GM21423 (cell line): ENCODE results near the gene TRMT61A.
"Not testable (repeated sequence)": the region's sequence is repeated elsewhere in the genome, so short reads cannot be mapped to it uniquely, and the experiment has no call there.

Experiments used
- ATAC-seq: cut with Tn5 transposase; IDR thresholded peaks from one replicate; pipeline ENCODE4 v1.9.1; 2021; ENCODE audit warnings: mild to moderate bottlenecking, moderate library complexity; ENCODE audit not compliant: unreplicated experiment

TRMT61A gene

GRCh38 chr14:103508521-103509329, 20.3 kb upstream of the TRMT61A start:
- no peak for ATAC-seq

GRCh38 chr14:103509864-103510723, 18.9 kb upstream of the TRMT61A start:
- ATAC-seq = no peak

GRCh38 chr14:103510724-103511693, 18.0 kb upstream of the TRMT61A start:
- ATAC-seq = no peak

GRCh38 chr14:103512180-103512579, 16.8 kb upstream of the TRMT61A start:
- ATAC-seq = not testable (repeated sequence)

- ATAC-seq = no peak
Observed at GRCh38 chr14:103512701-103513611, 16.0 kb upstream of the TRMT61A start.

GRCh38 chr14:103514596-103515421, 14.2 kb upstream of the TRMT61A start:
- ATAC-seq = no peak

- ATAC-seq = no peak
Observed at GRCh38 chr14:103516426-103517173, 12.4 kb upstream of the TRMT61A start.

- ATAC-seq = no peak
Observed at GRCh38 chr14:103517174-103517566, 11.8 kb upstream of the TRMT61A start.

GRCh38 chr14:103517721-103518421, 11.1 kb upstream of the TRMT61A start:
- no peak for ATAC-seq

- ATAC-seq = no peak
Observed at GRCh38 chr14:103518422-103519042, 10.5 kb upstream of the TRMT61A start.

GRCh38 chr14:103519043-103519836, 9.8 kb upstream of the TRMT61A start:
- no peak for ATAC-seq

- ATAC-seq = no peak
Observed at GRCh38 chr14:103519837-103520212, 9.2 kb upstream of the TRMT61A start.

- no peak for ATAC-seq
Observed at GRCh38 chr14:103520269-103520656, 8.7 kb upstream of the TRMT61A start.

- peak; percentile 39 for ATAC-seq
Observed at GRCh38 chr14:103520657-103521437, 8.1 kb upstream of the TRMT61A start.

- no peak for ATAC-seq
Observed at GRCh38 chr14:103521438-103521950, 7.5 kb upstream of the TRMT61A start.
